Measurements from ENCODE around the gene JAZF1.

JAZF1 gene

DNA sequence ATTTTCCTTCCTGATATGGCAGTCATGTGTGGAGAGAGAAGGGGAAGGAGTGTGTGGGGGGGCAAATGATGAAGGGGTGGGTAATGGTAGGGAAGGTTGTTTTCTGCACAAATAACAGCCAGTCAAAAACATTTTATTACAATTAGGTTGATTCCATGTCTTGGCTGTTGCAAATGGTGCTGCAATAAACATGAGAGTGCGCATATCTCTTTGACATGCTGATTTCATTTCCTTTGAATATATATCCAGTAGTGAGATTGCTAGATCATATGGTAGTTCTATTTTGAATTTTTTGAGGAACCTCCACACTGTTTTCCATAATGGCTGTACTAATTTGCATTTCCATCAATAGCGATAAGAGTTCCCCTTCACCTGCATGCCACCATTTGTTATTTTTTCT, 10.6 kb upstream of the JAZF1 start:
- DNase-seq = no peak

DNA sequence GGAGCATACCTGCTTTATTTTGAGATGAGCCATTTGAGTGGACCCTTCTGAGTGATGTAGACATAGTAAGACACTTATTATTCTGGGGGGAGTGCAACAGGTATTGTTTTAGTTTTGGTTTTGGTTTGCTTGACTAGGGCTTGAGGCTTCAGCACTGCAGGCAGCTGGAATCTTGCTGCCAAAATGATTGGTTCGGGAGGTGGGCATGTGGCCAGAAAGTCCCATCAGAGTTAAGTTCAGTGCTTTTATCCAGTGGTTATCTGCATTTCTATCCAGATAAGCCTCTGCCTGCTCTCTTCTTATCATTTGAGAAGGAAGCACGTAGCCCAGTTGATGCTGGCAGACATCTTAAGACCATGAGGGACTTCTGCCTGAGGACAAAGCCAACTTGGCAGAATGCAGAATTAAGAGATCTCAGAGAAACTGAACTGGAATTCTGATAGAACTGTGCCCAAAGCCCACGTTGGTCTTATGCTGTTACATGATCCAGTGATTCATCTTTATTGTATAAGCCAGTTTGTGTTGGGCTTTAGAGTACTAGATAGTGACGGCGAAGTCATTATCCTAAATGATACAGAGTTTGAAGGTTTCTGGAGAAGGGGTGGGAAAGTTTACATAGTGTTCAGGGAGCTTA, 9.6 kb upstream of the JAZF1 start:
- DNase-seq = no peak

DNA sequence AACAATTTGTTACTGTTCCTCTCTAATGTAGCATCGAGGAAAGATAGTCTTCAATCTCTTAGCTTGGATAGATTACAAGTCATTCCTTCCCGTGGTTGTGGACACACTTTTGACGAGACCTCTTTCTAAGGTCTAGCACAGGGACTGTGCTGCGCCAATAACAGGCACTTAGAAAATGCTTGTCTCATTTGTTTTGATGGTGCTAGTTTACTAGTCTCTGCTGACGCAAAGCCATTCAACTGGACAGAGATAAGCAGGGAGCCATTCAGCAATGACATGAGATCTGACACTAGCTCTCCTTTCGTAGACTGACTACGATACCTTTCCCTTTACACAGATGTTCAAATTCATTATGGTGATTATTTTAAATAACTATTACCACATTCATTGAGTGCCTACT, 6.4 kb upstream of the JAZF1 start:
- DNase-seq = no peak

DNA sequence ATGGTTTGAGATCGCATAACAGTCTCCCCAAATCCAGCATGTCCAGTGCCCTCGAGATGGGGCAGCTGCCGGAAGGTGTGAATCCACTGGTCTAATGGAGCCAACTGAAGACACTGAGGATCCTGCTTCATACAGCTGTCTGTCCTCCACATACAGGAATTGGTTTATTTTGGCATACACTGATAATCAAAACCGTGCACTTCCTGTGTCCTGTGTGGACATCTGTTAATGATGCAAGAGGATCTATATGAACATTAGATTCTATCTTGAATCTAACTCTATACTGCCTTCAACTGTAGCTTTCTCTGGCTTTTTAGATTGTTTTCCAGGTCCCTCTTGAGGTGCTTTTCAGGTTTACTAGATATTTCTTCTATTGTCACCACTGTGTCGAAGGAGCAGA, 3.0 kb upstream of the JAZF1 start:
- no peak for DNase-seq

DNA sequence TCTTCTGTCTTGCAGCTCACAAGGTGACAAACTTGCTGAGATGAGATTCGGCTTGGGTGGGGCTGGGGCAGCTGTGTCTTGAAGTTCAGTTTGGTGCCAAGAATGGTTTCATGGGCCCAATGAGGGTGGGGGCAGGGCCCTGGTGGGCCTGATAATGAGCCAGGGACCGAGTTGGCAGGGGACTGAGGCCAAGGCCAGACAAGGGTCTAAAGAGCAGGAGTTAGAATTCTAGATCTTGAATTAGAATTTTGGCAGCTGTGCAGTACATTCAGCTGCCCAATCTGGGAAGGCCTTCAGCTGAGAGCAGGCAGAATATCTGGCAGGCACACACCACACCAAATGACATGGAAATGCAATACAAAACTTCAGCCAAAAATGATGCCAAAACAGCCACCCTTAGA, 1.5 kb upstream of the JAZF1 start:
- no peak for DNase-seq

DNA sequence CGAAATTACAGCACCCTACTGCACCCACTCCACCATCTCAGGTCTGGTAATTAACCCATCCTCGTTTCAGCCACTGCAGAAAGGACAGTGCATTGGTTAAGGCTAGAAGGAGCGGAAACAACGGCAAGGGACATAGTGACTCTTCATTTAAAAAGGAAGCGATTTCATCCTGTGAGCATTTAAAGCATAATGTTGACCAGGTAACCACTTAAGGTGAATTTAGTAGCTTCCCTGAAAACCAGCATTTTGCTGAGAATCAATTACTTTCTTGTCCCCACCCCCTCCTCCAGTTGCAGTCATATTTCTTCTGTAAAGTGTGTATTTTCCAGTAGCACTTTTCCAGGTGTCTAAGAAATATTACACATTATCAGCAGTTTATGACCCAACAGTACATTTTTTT, 821 bp upstream of the JAZF1 start:
- DNase-seq = no peak

DNA sequence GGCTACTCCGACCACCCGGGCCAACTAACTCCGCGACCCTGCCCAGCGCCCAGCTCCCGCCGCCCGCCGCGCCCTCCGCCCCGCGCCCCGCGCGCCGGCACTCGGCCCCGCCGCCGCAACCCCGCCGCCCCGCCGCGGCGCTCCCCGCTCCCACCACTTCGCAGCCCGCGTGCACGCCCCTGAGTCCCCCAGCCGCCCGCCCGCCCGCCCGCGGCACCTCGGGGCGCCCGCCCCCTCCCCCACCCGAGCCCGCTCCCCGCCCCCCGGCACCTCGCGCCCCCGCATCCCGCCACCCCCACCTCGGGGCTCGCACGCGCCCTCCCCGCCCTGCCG, 598 bp downstream of the JAZF1 start:
- DNase-seq = no peak

DNA sequence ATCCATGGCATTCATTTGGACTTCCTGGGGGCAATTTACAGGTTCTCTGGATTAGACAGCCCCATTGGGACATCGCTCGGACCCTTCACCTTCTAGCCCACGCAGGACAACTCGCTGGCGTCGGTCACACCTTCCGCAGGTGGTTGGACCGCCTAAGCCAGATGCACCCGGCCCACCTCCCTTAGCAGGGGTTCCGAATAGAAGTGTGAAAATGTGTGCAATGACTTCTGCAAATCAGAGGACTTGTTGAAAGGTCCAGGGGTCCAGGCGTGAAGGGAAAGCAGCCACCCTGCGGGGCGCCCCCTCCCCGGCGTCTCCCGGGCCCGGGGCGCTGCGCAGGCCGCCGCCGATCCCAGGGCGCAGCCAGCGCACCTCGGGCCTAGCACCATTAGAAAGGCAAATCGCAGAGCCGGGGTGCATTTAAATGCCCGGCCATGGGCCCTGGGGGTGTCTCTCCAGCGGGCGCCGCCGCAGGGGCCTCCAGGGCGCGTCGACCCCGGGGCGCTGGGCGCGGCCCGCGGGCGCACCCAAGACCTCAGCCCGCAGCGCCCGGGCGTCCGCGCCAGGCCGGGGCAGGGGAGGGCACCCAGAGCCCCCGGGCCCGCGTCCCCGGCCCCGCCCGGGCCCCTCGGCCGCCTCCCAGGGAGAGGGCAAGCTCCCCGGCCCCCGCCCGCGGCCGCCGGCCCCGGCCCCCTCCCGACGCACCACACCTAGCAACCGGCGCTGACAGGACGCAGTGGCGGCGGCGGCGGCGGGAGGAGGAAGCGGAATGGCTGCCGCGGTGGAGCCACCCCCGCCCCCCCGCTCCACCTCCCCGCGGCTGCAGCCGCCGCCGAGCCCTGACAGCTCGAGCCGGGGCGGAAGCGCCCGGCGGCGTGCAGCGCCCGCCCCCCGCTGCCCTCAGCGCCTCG, 1.2 kb downstream of the JAZF1 start:
- peak; percentile 67 to 73 for DNase-seq

DNA sequence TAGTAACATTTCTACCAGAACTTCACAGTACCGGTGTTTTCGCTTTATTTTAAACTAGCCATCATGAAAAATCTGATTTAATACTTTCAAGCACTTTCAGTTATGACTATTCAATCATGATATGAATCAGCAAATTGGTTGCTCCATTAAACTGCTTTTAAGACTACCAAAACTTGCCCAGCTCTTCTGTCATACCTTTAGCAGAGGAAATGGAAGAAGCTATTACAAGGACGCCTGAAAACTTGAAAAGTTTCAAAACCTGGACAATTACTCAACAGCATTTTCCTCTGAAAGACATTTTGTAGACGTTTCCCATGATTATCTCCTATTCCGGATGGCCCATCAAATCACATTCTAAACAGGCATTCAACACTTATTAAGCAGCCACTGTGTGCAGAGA, 2.0 kb downstream of the JAZF1 start:
- DNase-seq = no peak

DNA sequence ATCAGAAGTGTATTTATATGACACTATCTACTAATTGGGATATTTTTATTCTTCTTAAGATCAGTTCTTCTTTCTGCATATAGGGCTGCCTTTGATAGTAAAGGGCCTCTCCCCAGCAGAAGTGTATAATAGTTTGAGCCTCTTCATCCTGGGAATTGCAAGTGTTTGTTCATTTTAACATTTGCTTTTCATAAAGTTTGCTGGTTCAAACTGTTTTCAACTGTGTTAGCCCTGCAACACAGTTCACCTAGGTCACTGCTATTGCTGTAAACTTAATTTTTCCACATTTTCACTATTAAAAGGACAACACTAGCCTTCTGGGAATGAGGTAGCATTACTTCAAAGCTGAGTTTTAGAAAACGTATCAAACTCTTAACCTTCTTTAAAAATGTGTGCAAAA, 2.8 kb downstream of the JAZF1 start:
- DNase-seq = no peak

DNA sequence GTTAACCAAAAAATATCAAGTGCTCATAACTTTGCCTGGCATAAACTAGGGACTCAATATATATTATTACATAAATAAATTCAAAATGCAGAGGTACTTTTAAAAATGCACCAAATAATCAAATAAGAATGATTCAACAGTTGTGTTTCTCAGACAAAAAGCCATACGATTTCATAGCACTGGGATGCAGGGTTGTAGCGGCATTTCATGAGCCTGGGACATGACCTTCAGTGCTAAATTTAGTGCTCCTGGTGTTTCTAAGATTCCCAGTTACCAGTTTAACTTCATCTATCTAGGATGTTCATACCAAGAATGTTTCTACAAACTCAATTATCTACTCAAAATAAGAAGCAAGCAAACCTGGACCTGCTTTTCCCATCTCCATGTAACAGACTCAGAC, 4.0 kb downstream of the JAZF1 start:
- DNase-seq = no peak

DNA sequence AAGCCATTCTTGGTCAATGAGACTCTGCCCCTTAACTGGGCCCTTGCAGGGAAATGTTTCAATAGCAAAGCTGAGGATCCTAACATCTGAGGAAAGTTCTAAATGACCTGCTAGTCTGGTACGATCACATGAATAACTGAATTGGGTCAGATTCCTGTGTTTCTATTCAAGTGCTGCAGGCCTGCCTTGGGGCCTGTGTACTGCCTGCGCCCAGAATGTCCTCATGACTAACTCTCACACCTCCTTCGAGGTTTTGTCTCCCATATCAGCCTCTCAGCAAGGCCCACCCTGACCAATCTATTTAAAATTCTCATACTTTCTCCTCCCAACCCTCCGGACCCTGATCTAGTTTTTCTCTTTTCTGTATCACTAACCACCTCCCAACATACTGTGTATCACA, 4.4 kb downstream of the JAZF1 start:
- DNase-seq = no peak

DNA sequence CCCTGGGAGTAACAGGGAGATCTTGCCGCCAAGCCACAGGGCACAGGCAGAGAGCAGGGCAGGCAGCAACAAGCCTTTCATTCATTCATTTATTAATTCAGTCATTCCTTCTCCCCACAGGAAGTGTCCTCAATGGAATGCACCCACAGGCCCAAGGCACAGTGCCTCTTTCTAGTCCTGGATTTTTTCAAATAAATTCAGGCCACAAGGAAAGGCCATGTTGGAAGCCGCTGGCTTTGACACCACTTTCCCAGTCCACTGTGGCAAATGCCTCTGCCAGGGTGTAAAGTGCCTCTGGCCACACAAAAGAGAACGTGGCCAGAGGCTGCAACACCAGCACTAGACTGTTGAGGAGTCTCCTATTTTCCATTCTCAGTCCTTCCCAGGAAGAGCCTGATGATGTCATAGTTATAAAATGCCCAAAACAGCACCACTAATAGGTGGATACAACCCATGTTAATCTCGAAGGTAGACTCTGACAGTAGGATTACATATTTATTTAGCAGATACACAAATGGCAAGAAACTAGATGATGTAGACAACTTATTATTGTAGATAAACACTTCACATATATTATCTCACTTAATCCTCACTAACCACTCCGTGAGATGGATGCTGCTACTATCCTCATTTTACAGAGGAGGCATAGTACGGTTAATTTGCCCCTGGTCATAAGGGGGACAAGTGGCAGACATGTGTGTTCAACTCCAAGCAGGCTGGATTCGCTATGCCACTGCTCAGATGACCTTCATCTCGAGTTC, 5.5 kb downstream of the JAZF1 start:
- DNase-seq = no peak

DNA sequence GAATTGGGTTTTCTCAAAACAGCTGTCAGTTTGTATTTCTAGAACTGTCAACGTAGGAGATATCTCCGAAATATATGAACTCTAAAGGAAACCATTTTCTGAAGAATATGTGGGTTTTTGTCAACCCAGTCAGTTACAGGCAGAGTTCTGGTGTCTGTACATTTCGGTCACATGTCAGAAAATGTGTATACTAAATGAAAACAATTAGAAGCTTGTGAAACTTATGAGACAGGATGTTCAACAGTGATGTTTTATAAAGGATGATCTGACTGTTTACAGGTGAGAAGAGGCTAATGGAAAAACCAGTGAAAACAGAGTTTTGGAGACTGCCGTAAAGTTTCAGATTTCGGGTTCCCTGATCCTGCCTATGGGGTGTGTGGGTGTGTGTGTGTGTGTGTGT, 6.2 kb downstream of the JAZF1 start:
- no peak for DNase-seq

DNA sequence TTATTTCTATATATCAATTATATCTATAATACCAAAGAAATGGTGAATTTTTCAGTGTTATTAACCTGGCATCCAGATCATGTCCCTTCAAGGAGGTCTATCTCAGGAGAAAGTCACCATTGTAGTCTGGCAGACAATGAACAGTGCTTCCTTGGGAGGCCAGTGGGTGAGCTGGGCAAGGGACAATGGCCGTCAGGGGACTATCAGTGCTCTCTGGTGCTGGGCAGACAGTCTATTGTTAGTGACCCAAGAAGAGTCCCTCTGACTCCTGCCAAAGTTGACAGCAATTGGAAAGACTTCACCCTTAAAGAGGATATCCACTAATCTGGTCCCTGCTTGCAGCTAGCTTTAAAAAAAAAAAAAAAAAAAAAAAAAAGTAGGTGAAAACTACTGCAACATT, 7.1 kb downstream of the JAZF1 start:
- no peak for DNase-seq

DNA sequence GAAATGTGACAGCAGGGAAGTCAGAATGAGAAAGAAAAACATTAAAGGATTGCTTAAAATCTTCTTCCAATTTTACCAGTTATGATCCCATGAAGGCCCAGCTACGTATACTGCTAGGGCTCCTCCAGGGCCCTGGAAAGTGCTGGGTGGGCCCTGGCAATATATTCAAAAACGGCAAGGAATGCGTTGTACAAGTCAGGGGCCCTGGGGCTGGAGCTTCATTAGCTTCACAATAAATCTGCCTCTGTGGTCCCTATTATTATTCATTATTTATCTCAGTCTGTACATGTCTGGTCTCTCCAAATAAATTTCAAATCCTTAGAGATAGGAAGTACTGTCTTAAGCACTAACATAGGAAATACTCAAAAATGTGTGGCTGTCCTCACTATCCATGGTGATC, 7.6 kb downstream of the JAZF1 start:
- no peak for DNase-seq

DNA sequence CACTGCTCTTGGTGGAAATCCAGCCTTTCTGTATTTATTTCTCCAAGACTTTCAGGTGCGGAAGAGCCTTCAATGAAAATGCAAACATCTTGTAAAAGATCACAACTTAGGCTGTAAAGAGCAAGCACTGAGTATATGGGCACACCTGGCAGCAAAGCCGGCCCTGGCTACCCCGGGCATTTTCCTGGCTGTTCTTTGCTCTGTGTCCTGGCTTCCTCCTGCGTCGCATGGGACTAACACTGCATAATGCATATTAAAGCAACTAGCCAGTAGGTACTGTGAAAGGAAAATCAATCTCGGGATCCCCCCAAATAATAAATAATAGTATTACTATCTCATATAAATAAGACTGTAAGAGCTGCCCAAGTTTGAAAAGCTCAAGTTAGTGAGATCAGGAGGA, 9.9 kb downstream of the JAZF1 start:
- no peak for DNase-seq

DNA sequence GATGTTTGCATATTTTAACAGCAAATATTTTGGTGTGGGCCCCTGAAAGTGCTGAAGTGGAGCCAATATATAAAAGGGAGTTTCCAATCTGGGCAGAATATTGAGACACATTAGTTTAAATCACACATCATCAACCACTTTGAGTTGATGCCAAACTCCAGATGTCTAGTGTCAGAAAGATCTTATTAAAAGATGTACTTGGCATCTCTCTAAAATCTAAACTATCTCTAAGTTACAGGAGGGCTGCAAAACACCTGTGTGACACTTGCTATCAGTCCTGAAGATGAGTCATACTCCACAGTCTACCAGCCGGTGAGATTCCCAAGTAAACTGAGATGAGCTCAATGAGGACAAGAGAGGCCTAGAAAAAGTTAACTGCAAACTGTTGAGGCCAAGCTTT, 11.4 kb downstream of the JAZF1 start:
- DNase-seq = no peak

DNA sequence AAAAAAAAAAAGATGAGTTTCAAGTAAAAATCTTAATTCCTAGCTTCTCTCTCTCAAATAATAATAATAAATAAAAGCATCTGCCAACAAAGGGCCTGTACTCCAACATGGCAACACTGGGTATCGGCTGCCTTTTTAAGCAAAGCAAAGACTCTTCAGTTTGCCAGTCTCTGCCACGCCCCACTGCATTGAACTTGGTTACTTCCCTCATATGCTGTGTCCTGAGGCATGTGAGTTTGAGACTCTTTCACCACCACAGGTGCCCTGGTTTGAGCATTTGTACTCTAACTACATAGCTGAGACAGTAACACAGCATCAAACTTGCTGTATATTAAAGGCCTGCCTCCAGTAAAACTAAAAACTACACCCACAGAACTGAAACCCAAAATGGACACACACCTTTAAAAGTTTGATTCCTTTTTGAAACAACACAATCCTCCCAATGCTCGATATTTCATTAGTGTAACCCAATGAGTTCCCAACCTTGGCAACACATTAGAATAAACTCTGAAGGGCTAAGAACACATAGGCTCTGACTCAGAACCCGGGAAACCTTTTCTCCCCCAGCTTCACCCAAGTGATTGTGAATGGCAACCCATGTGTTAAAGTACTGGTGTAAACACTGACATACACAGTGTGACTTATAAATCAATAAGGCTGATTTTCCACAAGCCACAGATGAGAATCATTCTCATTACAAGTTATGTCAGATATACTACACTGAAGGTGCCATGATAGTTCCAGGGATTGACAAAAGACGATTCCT, 12.0 kb downstream of the JAZF1 start:
- no peak for DNase-seq

DNA sequence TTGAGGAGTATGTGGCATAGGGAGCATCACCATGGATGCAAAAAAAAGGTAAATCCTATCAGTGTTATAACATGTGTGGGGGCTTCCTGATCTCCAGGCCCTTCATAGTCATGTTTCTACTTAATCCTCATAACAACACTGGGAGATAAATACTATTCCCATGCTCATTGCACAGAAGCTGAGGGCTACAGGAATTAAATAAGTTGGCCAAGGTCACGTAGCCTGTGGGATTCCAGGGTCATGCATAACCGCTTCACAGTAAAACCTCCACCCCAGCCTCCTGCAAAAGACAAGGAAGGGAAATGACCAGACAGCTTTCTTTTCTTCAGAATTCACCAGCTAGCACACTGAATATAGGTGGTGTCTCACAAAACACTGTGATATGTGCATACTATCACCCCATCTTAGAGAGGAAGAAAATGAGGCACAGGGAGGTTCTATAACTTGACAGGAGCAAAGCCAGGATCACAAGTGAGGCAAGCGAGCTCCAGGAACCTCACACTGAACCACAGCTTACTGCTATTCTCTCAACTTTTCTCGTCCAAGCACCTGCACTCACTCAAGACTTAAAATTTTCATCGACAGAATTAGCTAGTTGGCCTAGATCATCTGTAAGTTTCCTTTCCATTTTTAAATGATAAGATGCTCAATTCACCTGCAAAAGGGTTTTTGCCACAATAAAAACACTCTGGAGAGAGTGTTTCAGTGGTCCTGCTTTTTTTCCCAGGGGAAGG, 13.4 kb downstream of the JAZF1 start:
- DNase-seq = no peak

DNA sequence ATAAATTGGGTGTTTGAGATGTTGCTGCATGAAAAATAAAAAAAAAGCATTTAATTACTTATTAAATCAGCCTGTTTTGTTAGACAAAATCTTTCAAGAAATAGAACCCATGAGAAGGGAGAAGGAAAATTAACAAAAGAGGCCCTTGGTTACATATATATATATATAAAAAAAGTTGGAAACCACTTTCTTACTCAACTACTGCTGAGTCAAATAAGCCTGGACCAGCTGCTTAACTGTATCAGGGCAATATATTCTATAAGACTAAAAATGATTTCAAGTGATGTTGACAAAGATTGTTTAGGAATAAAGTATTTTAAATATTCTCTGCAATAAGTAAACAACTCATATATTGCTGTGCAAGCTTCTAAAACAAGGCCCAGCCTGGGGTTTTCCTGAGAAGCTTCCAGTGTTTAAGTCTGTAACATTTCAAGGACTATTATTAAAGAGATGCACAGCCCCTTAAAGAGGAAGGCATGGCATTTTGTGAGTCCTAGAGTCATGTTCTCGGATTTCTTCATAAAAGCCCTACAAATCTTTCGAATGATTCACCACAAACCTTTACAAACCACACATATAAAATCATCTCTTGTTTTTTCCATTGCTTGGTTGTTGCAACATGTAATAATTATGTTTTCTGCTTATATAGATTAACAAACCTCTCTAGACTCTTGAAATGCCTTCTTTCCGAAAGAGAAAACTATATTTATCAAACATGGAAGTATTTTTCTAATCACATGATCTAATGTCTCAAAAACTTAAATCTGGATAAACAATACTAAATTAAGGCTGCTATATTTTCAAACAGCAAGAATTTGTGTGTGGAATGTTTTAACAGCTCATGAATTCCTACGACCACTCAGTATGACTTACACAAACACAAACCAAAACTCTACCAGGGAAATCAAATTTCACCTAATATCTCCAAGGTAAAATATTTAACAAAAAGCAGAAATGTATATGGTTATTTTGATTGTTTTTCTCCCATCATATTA, 14.3 kb downstream of the JAZF1 start:
- no peak for DNase-seq
